ENCODE results near the gene LRRC2.

LRRC2 gene

DNA sequence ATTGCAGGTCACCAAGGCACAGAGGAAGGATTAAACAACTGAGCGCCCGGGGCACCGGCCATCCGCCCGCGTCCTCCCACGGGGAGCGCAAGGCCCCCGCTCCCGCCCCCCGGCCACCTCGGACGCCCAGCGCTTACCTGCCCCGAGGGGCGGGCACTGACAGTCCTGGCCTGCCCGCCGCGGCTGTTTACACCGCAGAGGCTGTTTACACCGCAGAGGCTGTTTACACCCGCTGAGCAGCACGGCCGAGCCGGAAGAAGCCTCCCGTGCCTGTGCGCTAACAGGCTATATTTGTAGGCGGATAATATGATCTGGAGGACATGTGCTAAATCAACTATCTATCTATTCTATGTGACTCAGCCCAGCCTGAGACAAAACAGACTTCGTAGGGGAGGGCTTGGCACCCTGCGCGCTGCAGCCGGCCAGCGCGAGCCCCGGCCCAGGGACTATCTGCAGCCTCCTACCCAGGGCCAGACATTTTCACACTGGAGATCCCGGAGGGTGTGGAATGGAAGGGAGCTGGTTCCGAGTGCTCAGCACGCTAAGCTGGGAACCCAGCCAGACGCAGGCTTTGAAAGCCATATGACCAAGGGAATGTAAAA lies at the start of gene LRRC2:
TSS of gene LRRC2 (minus strand) at position 263 of the 602 bp plus-strand sequence. CDS start 14,711 bp downstream, outside the sequence.
- Mint-ChIP-seq H3K27ac (no peak within 1 kb of the TSS), H3K9me3 (no peaks in the 10 kb centered on the region), H3K27me3 (ENCODE audit: low read depth) (peaks cover 71% of the 10 kb centered on the region), H3K36me3 (ENCODE audit: low read depth) (peaks cover 6% of the 10 kb centered on the region), H3K4me1 (ENCODE audit: low read depth) (peaks cover 13% of the 10 kb centered on the region), H3K4me3 (peak within 1 kb of the TSS; percentile 67)

DNA sequence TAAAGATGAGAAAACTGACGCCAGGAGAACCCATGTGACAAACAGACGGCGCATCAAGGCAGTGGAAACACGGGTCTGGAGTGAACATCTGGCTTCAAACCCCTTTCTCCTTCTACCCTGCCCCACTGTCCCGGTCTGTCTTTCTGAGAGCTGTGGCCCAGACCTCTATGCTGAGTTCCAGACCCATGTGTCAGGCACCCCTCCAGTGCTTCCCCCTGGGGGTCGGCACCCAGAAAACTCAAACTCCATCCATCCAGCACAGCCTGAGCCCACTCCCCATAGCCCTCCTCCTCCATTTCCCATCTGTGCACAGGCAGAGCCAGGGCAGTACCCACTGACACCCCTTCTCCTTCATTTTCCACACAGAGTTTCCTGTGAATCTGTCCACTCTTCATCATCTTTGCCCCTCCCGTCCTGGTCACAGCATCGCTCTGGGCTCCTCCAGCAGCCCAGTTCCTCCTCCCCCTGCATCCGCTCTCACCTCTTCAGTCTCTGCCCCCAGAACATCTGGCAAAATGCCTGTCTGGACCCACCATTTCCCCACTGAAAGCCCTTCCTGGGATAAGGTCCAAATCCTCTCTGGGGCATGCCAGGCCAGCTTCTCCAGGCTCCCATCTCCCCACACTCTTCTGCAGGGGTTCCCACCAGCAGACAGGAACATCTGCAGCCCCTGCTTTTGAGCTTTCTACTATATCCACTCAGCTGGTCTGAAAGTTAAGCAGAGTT lies 49.1 kb upstream of the LRRC2 start:
- Mint-ChIP-seq H3K27ac (no peak overlapping the region), H3K27me3 (ENCODE audit: low read depth) (peaks cover 46% of the 10 kb centered on the region), H3K9me3 (no peaks in the 10 kb centered on the region), H3K4me3 (no peak overlapping the region), H3K4me1 (ENCODE audit: low read depth) (no peaks in the 10 kb centered on the region), H3K36me3 (ENCODE audit: low read depth) (no peaks in the 10 kb centered on the region)

DNA sequence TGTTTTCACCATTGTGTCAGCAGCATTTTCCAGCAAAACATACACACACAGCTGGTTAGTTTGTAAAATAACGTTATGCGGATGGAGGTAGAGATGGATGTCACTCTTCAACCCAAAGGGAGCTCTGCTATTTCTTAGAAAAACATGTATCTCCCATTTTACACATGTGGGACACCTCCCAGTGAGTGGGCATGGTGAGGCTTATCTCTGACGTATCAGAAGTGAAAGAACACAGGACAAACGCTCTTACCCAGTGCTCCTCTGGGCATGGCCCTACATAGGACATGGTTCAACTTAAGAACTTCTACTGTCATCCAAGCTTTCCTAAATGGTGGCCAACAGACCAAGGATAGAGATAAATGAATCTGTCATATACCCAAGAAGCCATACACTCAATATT lies 48.3 kb upstream of the LRRC2 start:
- H3K36me3 Mint-ChIP-seq (ENCODE audit: low read depth): no peaks in the 10 kb centered on the region

DNA sequence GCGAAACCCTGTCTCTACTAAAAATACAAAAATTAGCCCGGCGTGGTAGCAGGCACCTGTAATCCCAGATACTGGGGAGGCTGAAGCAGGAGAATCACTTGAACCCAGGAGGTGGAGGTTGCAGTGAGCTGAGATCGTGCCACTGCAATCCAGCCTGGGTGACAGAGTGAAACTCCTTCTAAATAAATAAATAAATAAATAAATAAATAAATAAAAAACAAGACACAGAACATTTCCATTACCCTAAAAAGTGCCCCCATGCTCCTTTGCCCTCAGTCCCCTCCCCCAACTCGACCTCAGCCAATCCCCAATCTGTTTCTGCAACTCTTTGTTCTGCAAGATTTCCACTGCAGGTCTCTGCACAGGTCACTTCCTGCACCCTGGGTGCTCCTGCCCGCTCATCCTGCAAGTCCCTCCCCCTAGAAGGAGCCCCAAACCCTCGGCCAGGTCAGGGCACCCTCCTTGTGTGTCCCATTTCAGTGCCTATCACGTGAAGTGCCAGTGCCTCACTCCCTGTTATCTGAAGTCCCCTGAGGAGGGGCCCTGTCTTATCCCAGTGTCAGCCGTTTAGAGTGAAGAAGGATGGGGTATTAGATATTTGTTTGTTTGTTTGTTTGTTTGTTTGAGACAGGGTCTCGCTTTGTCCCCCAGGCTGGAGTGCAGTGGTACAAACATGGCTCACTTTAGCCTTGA lies 47.4 kb upstream of the LRRC2 start:
- Mint-ChIP-seq H3K36me3 (ENCODE audit: low read depth) (no peaks in the 10 kb centered on the region), H3K4me1 (ENCODE audit: low read depth) (no peaks in the 10 kb centered on the region), H3K9me3 (no peaks in the 10 kb centered on the region), H3K4me3 (no peak overlapping the region), H3K27me3 (ENCODE audit: low read depth) (peaks cover 37% of the 10 kb centered on the region), H3K27ac (no peak overlapping the region)

More for the DNA sequence above, 48.3 kb upstream of the LRRC2 start:
- H3K4me1 Mint-ChIP-seq (ENCODE audit: low read depth): no peaks in the 10 kb centered on the region
- H3K9me3 Mint-ChIP-seq: no peaks in the 10 kb centered on the region
- no peak overlapping the region for H3K4me3 Mint-ChIP-seq
- no peak overlapping the region for H3K27ac Mint-ChIP-seq
- H3K27me3 Mint-ChIP-seq (ENCODE audit: low read depth): peaks cover 40% of the 10 kb centered on the region

- Mint-ChIP-seq H3K36me3 (ENCODE audit: low read depth) (no peaks in the 10 kb centered on the region), H3K9me3 (no peaks in the 10 kb centered on the region), H3K4me3 (no peak within 1 kb of the TSS), H3K27ac (no peak within 1 kb of the TSS), H3K4me1 (ENCODE audit: low read depth) (no peaks in the 10 kb centered on the region), H3K27me3 (ENCODE audit: low read depth) (peaks cover 37% of the 10 kb centered on the region)
Observed at GRCh38 chr3:46612324-46612723, 46.2 kb upstream of the LRRC2 start, which contains the start of gene FAM240A. Gene FAM240A, plus strand, starts transcription at chr3:46612525. Its CDS starts 159 bp downstream, at chr3:46612684.

DNA sequence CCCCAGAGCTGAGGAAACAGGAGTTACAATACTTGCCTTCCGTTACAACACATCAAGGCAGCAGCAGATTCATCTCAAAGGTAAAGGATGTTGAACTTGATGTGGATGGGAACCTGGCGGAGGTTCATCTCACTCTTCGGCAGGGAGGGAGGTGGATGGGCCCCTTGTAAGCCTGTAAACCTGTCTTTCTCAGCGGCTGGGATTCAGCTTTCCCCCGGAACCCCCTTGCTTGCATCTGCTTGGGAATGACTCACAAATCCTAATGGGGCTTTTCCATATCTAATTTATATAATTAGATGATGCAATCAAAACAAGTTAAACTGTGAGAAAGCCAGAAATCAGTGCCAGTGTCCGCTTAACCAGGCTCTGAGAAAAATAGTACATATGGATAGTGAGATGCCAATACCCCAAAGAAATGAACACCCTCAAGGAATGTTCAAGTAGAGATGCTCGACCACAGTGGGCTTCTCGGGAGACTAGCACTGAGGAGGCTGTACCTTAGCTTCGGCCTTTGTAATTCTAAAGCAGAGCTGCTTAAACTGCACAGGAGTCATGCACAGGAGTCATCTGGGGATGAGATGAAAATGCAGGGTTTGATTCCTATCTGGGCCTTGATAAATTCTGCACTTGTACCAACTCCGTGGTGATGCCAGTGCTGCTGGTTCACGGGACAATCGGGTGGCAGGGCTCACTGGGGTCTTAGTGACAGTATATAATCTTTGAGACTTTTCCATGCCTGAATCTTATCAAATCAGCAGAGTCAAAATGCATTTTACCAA lies 44.0 kb upstream of the LRRC2 start:
- H3K27ac Mint-ChIP-seq: no peak overlapping the region
- H3K9me3 Mint-ChIP-seq: no peaks in the 10 kb centered on the region
- H3K36me3 Mint-ChIP-seq (ENCODE audit: low read depth): no peaks in the 10 kb centered on the region
- peaks cover 21% of the 10 kb centered on the region for H3K27me3 Mint-ChIP-seq (ENCODE audit: low read depth)
- no peaks in the 10 kb centered on the region for H3K4me1 Mint-ChIP-seq (ENCODE audit: low read depth)
- H3K4me3 Mint-ChIP-seq: no peak overlapping the region

DNA sequence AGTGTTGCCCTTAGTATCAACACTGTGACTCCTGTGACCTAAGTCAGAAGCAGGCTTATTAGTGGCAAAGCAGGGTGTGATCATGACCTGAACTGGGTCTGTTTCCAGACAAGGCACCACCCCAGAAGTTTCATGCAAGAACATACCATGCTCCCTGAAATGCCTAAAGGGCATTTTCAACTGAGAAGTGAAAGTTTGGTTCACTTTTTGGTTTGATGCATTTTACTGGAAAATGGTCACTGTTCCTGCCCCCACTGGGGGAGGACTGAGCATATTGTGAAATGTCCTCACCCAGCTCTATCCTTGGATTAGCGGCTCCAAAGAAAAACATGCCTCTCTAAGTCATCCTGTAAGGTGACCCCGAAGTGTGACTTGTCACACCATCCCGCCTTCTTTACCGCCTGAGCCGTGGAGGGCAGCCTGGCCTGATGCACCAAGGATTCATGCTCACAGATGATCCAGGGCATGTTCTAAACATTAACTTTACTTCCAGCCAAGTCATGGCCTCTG lies 43.2 kb upstream of the LRRC2 start:
- Mint-ChIP-seq H3K27me3 (ENCODE audit: low read depth) (peaks cover 19% of the 10 kb centered on the region), H3K36me3 (ENCODE audit: low read depth) (no peaks in the 10 kb centered on the region), H3K4me1 (ENCODE audit: low read depth) (no peaks in the 10 kb centered on the region), H3K4me3 (no peak overlapping the region), H3K27ac (no peak overlapping the region), H3K9me3 (no peaks in the 10 kb centered on the region)

DNA sequence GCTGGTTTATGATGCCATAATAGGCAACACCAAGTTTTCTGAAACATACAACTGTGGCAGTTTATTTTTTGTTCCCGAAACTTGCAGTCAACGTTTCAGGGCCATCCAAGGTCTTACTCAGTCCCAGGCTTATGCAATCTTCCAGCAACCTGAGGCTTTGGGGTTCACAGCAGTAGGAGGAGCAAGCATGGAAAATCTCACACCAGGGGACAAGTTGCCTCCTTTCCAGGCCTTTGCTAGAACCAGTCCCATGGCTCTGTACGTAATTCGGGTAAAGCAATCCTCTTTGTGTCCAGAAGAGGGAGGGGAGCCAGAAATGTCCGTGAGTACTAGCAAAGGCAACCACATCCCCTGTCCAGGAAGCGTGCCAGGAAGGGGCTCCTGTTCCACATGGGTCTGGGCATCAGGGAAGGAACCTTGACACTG lies 41.5 kb upstream of the LRRC2 start:
- Mint-ChIP-seq H3K9me3 (no peaks in the 10 kb centered on the region), H3K4me3 (no peak overlapping the region), H3K27ac (no peak overlapping the region)

GRCh38 chr3:46604127-46604526 lies 38.0 kb upstream of the LRRC2 start:
- no peaks in the 10 kb centered on the region for H3K9me3 Mint-ChIP-seq
- no peaks in the 10 kb centered on the region for H3K4me1 Mint-ChIP-seq (ENCODE audit: low read depth)
- no peaks in the 10 kb centered on the region for H3K36me3 Mint-ChIP-seq (ENCODE audit: low read depth)
- peaks cover 9% of the 10 kb centered on the region for H3K27me3 Mint-ChIP-seq (ENCODE audit: low read depth)
- H3K4me3 Mint-ChIP-seq: no peak overlapping the region
- no peak overlapping the region for H3K27ac Mint-ChIP-seq

More for the DNA sequence above, 41.5 kb upstream of the LRRC2 start:
- peaks cover 19% of the 10 kb centered on the region for H3K27me3 Mint-ChIP-seq (ENCODE audit: low read depth)
- no peaks in the 10 kb centered on the region for H3K4me1 Mint-ChIP-seq (ENCODE audit: low read depth)
- H3K36me3 Mint-ChIP-seq (ENCODE audit: low read depth): no peaks in the 10 kb centered on the region

GRCh38 chr3:46603446-46604046 lies 37.4 kb upstream of the LRRC2 start:
- Mint-ChIP-seq H3K27me3 (ENCODE audit: low read depth) (peaks cover 11% of the 10 kb centered on the region), H3K4me3 (no peak overlapping the region), H3K4me1 (ENCODE audit: low read depth) (no peaks in the 10 kb centered on the region), H3K27ac (no peak overlapping the region), H3K9me3 (no peaks in the 10 kb centered on the region), H3K36me3 (ENCODE audit: low read depth) (no peaks in the 10 kb centered on the region)

- no peaks in the 10 kb centered on the region for H3K9me3 Mint-ChIP-seq
- peaks cover 11% of the 10 kb centered on the region for H3K27me3 Mint-ChIP-seq (ENCODE audit: low read depth)
- no peaks in the 10 kb centered on the region for H3K4me1 Mint-ChIP-seq (ENCODE audit: low read depth)
- H3K4me3 Mint-ChIP-seq: no peak overlapping the region
- H3K27ac Mint-ChIP-seq: no peak overlapping the region
- H3K36me3 Mint-ChIP-seq (ENCODE audit: low read depth): no peaks in the 10 kb centered on the region
Observed at GRCh38 chr3:46599590-46599989, 33.5 kb upstream of the LRRC2 start.

GRCh38 chr3:46595819-46596314 lies 29.8 kb upstream of the LRRC2 start:
- H3K27ac Mint-ChIP-seq: no peak overlapping the region
- H3K4me1 Mint-ChIP-seq (ENCODE audit: low read depth): no peaks in the 10 kb centered on the region
- no peaks in the 10 kb centered on the region for H3K36me3 Mint-ChIP-seq (ENCODE audit: low read depth)
- no peaks in the 10 kb centered on the region for H3K9me3 Mint-ChIP-seq
- H3K4me3 Mint-ChIP-seq: no peak overlapping the region
- peaks cover 9% of the 10 kb centered on the region for H3K27me3 Mint-ChIP-seq (ENCODE audit: low read depth)

GRCh38 chr3:46594723-46595122 lies 28.6 kb upstream of the LRRC2 start:
- H3K36me3 Mint-ChIP-seq (ENCODE audit: low read depth): no peaks in the 10 kb centered on the region
- H3K27me3 Mint-ChIP-seq (ENCODE audit: low read depth): peaks cover 14% of the 10 kb centered on the region
- no peak overlapping the region for H3K27ac Mint-ChIP-seq
- peaks cover 2% of the 10 kb centered on the region for H3K4me1 Mint-ChIP-seq (ENCODE audit: low read depth)
- H3K9me3 Mint-ChIP-seq: no peaks in the 10 kb centered on the region
- H3K4me3 Mint-ChIP-seq: no peak overlapping the region

DNA sequence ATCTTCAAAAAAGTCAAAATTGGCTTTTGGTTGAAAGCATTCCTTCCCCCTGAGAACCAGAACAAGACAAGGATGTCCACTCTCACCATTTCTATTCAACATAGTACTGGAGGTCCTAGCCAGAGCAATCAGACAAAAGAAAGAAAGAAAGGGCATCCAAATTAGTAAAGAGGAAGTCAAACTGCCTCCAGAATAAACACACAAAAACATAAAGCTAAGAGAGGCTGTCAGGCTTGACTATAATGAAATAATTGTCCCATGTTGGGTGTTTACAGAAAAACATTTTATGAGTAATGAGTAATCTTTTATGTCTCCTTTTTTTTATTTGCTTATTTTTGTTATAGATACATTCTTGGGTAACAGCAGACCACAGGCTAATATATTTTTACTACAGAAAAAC lies 27.9 kb upstream of the LRRC2 start:
- peaks cover 14% of the 10 kb centered on the region for H3K27me3 Mint-ChIP-seq (ENCODE audit: low read depth)
- peaks cover 2% of the 10 kb centered on the region for H3K4me1 Mint-ChIP-seq (ENCODE audit: low read depth)
- H3K9me3 Mint-ChIP-seq: no peaks in the 10 kb centered on the region
- H3K4me3 Mint-ChIP-seq: no peak overlapping the region
- H3K36me3 Mint-ChIP-seq (ENCODE audit: low read depth): no peaks in the 10 kb centered on the region
- no peak overlapping the region for H3K27ac Mint-ChIP-seq

Data from T-helper 1 cell treated with Interleukin-12 subunit alpha and Interleukin-12 subunit beta and Interleukin-4 antibody, amounts not matched to agents 30 μg/mL and 1 μg/mL, for 36 hours (primary cell).